Spleen (tissue), 7 donors: ENCODE results near the gene CDH15.
"Not testable (repeated sequence)": the region's sequence is repeated elsewhere in the genome, so short reads cannot be mapped to it uniquely, and the experiment has no call there.

Source experiments
- POLR2AphosphoS5 ChIP-seq, 3 donors: sonication (generic); formaldehyde crosslinking; IDR thresholded peaks; one replicate each; pipeline ENCODE4 v1.5.1; 2017; ENCODE audit warnings: antibody characterized with exemption in 3 of 3
- TF ChIP-seq, protein P1 (sequence below), 11 experiments: fragments of 200-600 bp in 7 of 11; fragments of 450-650 bp in 4 of 11; sonication (generic) in 4 of 11; IDR thresholded peaks in 8 of 11; conservative IDR thresholded peaks in 3 of 11; 1 replicate in 7 of 11; 2 replicates in 4 of 11; pipeline versions ENCODE4 v1.4.0 to v1.8.0; 2016 to 2021; ENCODE audit warnings: antibody characterized with exemption in 11 of 11, inconsistent platforms in 4 of 11, mild to moderate bottlenecking in 1 of 11
- donor health status: DM: no; HTN: no; CAD: no; lungs with moderate emphysema.
- donor health status: DM: no; HTN: no; CAD: no.
- donor health status: DM: no; HTN: no; CAD: no.

DNA sequence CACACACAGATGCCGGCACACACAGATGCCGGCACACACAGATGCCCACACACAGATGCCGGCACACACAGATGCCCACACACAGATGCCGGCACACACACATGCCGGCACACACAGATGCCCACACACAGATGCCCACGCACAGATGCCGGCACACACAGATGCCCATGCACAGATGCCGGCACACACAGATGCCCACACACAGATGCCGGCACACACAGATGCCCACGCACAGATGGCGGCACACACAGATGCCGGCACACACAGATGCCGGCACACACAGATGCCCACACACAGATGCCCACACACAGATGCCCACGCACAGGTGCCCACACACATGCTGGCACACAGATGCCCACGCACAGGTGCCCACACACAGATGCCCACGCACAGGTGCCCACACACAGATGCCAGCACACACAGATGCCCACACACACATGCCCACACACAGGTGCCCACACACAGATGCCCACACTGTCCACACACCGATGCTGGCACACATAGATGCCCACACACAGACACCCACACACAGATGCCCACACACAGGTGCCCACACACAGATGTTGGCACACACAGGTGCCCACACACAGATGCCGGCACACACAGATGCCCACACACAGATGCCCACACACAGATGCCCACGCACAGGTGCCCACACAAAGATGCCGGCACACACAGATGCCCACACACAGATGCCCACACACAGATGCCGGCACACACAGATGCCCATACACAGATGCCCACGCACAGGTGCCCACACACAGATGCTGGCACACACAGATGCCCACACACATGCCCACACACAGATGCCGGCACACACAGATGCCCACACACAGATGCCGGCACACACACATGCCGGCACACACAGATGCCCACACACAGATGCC is 17.2 kb downstream of the CDH15 start:
- TF ChIP-seq, protein P1, sequence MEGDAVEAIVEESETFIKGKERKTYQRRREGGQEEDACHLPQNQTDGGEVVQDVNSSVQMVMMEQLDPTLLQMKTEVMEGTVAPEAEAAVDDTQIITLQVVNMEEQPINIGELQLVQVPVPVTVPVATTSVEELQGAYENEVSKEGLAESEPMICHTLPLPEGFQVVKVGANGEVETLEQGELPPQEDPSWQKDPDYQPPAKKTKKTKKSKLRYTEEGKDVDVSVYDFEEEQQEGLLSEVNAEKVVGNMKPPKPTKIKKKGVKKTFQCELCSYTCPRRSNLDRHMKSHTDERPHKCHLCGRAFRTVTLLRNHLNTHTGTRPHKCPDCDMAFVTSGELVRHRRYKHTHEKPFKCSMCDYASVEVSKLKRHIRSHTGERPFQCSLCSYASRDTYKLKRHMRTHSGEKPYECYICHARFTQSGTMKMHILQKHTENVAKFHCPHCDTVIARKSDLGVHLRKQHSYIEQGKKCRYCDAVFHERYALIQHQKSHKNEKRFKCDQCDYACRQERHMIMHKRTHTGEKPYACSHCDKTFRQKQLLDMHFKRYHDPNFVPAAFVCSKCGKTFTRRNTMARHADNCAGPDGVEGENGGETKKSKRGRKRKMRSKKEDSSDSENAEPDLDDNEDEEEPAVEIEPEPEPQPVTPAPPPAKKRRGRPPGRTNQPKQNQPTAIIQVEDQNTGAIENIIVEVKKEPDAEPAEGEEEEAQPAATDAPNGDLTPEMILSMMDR (IDR thresholded peaks at IDR 0.05 in 8 of 11, conservative IDR thresholded peaks at IDR 0.05 in 3 of 11): not testable (repeated sequence)
- not testable (repeated sequence) for TF ChIP-seq POLR2AphosphoS5 (IDR thresholded peaks at IDR 0.05)
